VCaP (cell line): Measurements from ENCODE around the gene AOAH.
"Not testable (repeated sequence)": the region's sequence is repeated elsewhere in the genome, so short reads cannot be mapped to it uniquely, and the experiment has no call there.

Experiments used
- H3K27ac ChIP-seq: fragments of 450-650 bp; 2 replicates; pipeline ENCODE4 v1.5.1; 2017
- CTCF ChIP-seq: fragments of 450-650 bp; conservative IDR thresholded peaks from 2 replicates; pipeline ENCODE4 v1.5.1; 2017; ENCODE audit warnings: mild to moderate bottlenecking, moderate library complexity

The AOAH gene

GRCh38 chr7:36710186-36710791 is 14.0 kb downstream of the AOAH start:
- peak overlapping the region; percentile 49 for H3K27ac ChIP-seq
- no peak for TF ChIP-seq CTCF

- no peak for TF ChIP-seq CTCF
- H3K27ac ChIP-seq = no peak overlapping the region
These were observed 15.5 kb downstream of the AOAH start for GRCh38 chr7:36708767-36709166.

- no peak for TF ChIP-seq CTCF
- no peak overlapping the region for H3K27ac ChIP-seq
These were observed 16.4 kb downstream of the AOAH start for GRCh38 chr7:36707898-36708297.

- H3K27ac ChIP-seq = no peak overlapping the region
- no peak for TF ChIP-seq CTCF
These were observed 16.8 kb downstream of the AOAH start for GRCh38 chr7:36707465-36707864.

- not testable (repeated sequence) for H3K27ac ChIP-seq
These were observed 20.4 kb downstream of the AOAH start for GRCh38 chr7:36703860-36704259.

- TF ChIP-seq CTCF = no peak
These were observed 31.8 kb downstream of the AOAH start for GRCh38 chr7:36692456-36692855.

GRCh38 chr7:36691983-36692382 is 32.3 kb downstream of the AOAH start:
- no peak overlapping the region for H3K27ac ChIP-seq
- TF ChIP-seq CTCF = no peak

More at GRCh38 chr7:36692456-36692855, 31.8 kb downstream of the AOAH start:
- no peak overlapping the region for H3K27ac ChIP-seq

GRCh38 chr7:36690514-36691187 is 33.6 kb downstream of the AOAH start:
- H3K27ac ChIP-seq = no peak overlapping the region
- no peak for TF ChIP-seq CTCF
